ENCODE results near the gene SGCD.

The SGCD gene

GRCh38 chr5:156716591-156717380 lies 389.8 kb downstream of the SGCD start:
- no peak for FAIRE-seq

GRCh38 chr5:156718985-156719384 lies 392.0 kb downstream of the SGCD start:
- FAIRE-seq = no peak

GRCh38 chr5:156722358-156722757 lies 395.4 kb downstream of the SGCD start:
- no peak for FAIRE-seq

DNA sequence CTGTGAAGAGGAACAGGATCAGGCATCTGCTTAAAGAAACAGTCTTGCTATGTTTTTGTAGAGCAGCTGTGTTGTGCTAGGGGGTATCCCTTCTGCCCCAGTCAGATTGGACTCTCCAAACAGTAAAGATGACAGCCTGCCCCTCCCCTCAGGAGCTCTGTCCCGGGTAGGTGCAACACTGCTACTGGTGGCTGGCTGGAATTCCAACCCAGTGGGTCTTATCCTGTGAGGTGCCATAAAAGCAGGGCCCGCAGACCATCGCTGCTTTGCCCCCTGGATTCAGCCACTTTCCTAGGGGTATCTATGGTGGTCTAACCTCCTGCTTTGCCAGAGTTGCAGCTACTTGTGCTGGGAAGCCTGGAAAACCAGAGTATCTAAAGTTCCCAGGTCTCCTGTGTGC lies 408.5 kb downstream of the SGCD start:
- FAIRE-seq = no peak

DNA sequence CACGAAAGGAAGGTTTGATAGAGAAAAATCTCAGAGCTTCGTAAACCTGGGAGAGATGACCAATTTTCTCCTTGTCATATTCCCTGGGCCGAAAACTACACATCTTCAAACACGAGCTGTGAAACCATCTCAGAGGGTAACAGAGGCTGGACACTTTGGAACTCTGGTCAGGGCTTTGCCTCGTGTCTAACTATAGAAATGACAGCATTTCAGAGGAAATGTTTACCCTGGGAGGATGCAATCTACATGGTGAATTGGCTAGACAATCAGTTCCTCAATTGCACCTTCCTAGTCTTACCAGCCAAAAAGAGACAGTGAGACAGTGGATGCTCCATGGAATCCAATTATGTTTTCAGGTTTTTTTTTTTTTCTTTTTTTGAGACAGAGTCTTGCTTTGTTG lies 414.6 kb downstream of the SGCD start:
- no peak for FAIRE-seq

GRCh38 chr5:156753846-156754245 lies 426.9 kb downstream of the SGCD start:
- no peak for FAIRE-seq

GRCh38 chr5:156755421-156756087 lies 428.6 kb downstream of the SGCD start:
- no peak for FAIRE-seq

GRCh38 chr5:156758011-156758791 lies 431.2 kb downstream of the SGCD start:
- FAIRE-seq = no peak

DNA sequence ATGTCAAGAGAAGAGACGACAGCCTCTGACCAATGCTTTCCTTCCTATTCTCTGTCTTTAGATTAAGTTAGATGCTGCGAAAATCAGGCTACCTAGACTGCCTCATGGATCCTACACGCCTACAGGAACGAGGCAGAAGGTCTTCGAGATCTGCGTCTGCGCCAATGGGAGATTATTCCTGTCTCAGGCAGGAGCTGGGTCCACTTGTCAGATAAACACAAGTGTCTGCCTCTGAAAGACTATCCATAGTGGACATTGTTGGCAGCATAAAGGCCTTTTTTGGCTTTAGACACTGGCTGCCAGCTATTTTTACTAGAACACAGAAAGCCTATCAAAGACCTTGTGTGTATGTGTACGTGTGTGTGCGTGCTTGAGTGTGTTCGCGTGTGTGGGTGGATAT lies 432.2 kb downstream of the SGCD start:
- FAIRE-seq = no peak

DNA sequence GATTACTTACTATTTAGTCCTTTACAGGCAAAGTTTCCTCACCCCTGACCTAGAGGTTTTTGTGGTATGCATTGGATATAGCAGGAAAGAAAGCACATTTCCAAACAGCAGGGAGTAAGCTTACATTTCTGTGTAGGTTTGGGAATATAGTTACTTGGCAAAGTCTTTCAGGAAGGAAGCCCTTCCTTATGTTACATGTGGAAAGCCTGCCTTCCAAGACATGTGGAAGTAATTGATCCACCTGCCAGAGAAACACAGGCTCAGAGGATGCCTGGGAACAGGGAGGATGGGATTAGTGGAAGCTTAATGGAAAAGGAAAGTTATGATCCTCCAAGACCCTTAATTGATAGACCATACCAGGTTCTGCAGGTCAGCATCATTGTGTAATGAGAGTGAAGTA lies 435.8 kb downstream of the SGCD start:
- FAIRE-seq = no peak

DNA sequence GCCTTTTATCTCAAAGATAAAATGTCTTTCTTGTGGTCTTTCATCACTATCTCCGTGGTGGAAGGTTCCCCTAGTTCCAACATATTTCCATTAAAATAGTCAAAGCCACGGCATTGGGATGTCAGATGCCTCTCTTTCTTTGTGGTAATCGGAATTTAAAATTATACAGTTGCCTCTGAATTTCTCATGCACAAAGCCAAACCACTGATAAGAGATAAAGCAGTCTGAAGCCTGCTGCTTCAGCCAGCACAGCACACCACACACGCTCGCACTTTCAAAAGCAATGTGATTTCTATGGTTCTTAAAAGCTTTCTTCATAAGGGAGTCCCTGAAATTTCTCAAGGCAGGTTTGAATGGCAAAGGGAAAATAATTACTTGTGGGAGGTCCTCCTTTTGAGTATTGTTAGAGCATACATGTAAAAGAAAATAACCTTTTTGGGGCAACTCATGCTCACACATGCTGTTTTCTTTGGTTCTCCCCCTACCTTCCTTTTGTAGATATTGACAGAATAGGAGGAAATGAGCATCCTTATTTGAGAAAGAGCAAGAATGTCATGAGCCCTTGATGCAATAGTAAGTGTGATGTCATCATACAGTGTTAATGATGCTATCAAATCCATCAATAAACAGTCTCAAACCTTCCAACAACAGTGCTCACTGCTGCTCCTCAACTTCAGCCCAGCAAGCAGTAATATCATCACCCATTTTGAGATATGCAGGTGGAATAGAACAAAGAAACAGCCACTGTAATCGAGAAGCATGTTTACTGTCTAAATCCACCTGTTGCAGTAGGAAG lies 437.4 kb downstream of the SGCD start:
- FAIRE-seq = no peak

- no peak for FAIRE-seq
These were observed 447.3 kb downstream of the SGCD start for GRCh38 chr5:156774273-156774672.

- FAIRE-seq = no peak
These were observed 451.3 kb downstream of the SGCD start for GRCh38 chr5:156778139-156778706.

- no peak for FAIRE-seq
These were observed 451.8 kb downstream of the SGCD start for GRCh38 chr5:156778752-156779151.

- FAIRE-seq = no peak
These were observed 452.5 kb downstream of the SGCD start for GRCh38 chr5:156779436-156779835.

- FAIRE-seq = no peak
These were observed 456.1 kb downstream of the SGCD start for GRCh38 chr5:156783092-156783491.

DNA sequence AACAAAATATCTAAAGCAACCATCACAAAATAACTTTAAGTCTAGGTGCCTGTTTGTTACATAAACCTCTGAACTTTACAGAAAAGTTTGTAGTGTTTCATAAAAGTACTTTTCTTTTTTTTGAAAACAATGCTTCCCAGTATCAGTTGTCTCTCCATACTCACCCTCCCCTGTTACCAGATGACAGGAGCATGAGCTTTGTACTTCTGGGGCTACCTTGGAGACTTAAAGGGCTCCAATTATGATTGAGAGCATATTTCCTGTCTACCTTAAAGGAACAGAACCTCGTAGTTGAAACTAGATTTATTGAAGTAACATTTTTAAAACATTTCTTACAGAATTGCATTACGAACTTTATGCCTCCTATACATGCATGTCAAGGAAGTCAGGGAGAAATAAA lies 467.7 kb downstream of the SGCD start:
- no peak for FAIRE-seq

- no peak for FAIRE-seq
These were observed 471.2 kb downstream of the SGCD start for GRCh38 chr5:156798201-156798600.

DNA sequence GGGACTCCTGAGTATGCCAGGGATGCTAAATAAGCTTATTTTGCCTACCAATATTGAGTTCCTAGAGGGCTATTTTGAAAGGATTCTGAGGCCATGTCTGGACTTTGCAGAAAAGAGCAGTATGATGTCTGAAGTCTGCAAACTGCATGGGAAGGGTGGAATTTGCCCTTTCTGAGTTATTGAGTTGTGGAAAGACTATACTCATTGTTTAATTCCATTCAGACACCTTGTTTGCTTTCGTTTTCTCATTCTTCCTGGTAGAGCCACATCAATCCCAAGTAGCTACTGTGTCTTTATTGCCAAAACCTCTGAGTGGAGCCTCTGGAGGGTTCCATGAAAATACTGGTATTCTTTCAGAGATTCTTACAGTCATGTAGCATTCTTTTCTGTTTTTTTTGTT lies 472.2 kb downstream of the SGCD start:
- FAIRE-seq = no peak

DNA sequence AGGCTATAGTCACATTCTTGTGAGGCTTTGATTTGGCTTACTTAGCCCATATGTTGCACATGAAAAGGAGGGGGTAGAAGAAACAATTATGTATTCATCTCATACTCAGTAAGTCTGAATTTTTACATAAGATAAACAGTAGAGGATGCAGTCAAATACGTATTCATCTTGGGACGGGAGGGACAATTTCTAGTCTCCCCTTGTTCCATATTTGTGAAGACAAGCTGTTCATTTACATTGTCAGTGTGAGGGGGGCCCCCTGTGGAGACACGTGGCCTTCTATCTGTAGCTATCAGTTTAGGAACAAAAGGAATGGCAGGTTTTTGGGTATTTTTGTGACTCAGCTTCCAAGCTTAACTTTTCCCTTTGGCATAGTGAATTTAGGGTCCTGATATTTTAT lies 474.0 kb downstream of the SGCD start:
- FAIRE-seq = no peak

GRCh38 chr5:156802501-156802900 lies 475.5 kb downstream of the SGCD start:
- no peak for FAIRE-seq

DNA sequence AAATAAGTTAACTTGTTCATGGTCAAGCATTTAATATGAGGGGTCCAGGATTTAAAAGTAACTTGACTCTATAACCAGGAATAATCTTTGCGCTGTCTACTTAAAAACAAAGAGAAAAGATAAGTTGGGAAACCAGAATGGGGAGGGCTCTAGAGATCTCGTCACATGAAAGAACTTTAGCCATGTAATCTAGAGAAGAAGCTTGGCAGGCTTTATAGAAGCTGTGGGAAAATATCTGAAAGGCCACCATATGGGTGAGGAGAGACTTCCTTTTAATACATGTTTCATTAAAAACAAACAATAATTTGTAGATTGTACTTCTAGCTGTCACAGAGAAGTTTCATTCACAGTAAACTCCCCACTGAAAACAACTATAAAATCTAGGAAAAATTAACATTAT lies 476.4 kb downstream of the SGCD start:
- FAIRE-seq = no peak

DNA sequence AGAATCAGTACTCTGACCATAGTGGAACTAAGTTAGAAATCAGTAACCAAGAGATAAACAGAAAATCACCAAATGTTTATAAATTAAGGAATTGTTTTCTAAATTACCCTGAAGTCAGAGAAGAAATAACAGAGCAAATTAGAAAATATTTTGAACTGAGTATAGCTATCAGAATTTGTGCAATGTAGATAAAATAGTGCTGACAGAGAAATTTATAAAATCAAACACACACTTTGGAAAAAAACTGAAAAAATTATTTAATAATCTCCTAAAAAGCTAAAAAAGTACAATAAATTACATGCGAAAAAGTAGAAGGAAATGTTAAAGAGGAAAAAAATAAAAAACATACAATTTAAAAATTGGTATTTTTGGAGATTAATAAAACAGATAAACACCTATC lies 486.0 kb downstream of the SGCD start:
- no peak for FAIRE-seq

Data from G401.6 (cell line).